Esophagus muscularis mucosa (tissue), 4 donors: ENCODE data around the gene STARD5. TPM values are rescaled to one million over a fixed set of nuclear protein-coding genes. Genes with fewer than 3 reads are reported as not detected.

Experiments
- DNase-seq: peaks from one replicate; pipeline ENCODE4 v3.0.0-alpha.2; 2017; ENCODE audit errors: extremely low spot score
- H3K27ac ChIP-seq, 4 donors: fragments of 200-600 bp; sonication (generic); replicated peaks in 1 of 4; 1 replicate in 3 of 4; 2 replicates in 1 of 4; pipeline ENCODE4 v1.5.1; 2016 to 2019; ENCODE audit warnings: mild to moderate bottlenecking in 1 of 4
- H3K27me3 ChIP-seq, 4 donors: fragments of 200-600 bp; sonication (generic); one replicate each; pipeline versions ENCODE4 v1.5.1 to v1.6.0; 2016 to 2019
- H3K36me3 ChIP-seq, 4 donors: fragments of 200-600 bp; sonication (generic); one replicate each; pipeline ENCODE4 v1.5.1; 2016 to 2019
- H3K4me1 ChIP-seq, 4 donors: fragments of 200-600 bp; sonication (generic); one replicate each; pipeline ENCODE4 v1.5.1; 2016 to 2019
- H3K4me3 ChIP-seq, 4 donors: fragments of 200-600 bp; sonication (generic); 1 replicate in 2 of 4; 2 replicates in 2 of 4; pipeline ENCODE4 v1.5.1; 2016 to 2019; ENCODE audit warnings: mild to moderate bottlenecking in 4 of 4, moderate library complexity in 1 of 4
- H3K9me3 ChIP-seq, 4 donors: fragments of 200-600 bp; sonication (generic); 1 replicate in 3 of 4; 2 replicates in 1 of 4; pipeline ENCODE4 v1.5.1; 2016 to 2019
- EP300 ChIP-seq: sonication (generic); formaldehyde crosslinking; IDR thresholded peaks from one replicate; pipeline ENCODE4 v1.6.1; 2017; ENCODE audit warnings: antibody characterized with exemption
- POLR2A ChIP-seq: fragments of 450-650 bp; IDR thresholded peaks from one replicate; pipeline ENCODE4 v1.6.1; 2017; ENCODE audit warnings: antibody characterized with exemption, moderate library complexity, mild to moderate bottlenecking, low read depth
- POLR2AphosphoS5 ChIP-seq, 2 donors: sonication (generic); formaldehyde crosslinking; IDR thresholded peaks; one replicate each; pipeline ENCODE4 v1.6.1; 2017; ENCODE audit warnings: antibody characterized with exemption in 2 of 2
- WGBS: methylation state at CpG from one replicate; pipeline ENCODE4 v1.1.5; 2018; 5-methylcytosine and 5-hydroxymethylcytosine counted together
- intact Hi-C: fragments of 100-400 bp; cut with DNase I; formaldehyde crosslinking; loops from one replicate; pipeline ENCODE4 v1.15.1; 2023
- total RNA-seq, 4 donors: library from RNA; depleted of rRNA; stranded (reverse); fragments of >200 nt; gene quantifications; one replicate each; pipeline versions ENCODE4 v1.1.0 to v1.2.1, GENCODE V29; 2016
- TF ChIP-seq, protein P1 (sequence below), 3 experiments: fragments of 200-600 bp in 2 of 3; fragments of 450-650 bp in 1 of 3; sonication (generic) in 2 of 3; IDR thresholded peaks; one replicate each; pipeline ENCODE4 v1.5.1; 2017 to 2019; ENCODE audit warnings: antibody characterized with exemption in 3 of 3, mild to moderate bottlenecking in 2 of 3, moderate library complexity in 1 of 3

The STARD5 gene
- total RNA-seq, 4 donors from 2014 or later: 2.7 to 3.7 (median 3.0) TPM

DNA sequence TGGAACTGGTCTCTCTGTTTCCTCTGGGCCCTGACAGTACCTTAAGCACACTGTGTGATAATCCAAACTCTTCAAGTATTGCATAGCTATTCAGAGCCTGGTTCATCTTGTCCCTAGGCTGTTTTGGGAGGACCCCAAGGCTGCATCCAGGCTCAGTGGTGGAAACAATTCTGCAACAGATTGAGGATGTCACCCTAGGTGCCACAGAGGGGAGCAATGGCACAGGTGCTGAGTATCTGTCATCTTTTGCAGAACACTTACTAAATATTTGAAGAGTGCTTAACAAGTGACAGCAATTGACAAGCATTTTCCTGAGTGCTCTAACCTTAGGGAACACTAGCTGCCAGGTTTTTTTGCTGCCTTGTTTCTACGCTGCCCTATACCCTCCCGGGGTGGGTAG, 27.8 kb downstream of the STARD5 start:
- WGBS: 82% methylated on average over 2 of the region's 2 CpGs
- peaks cover 0 to 9% (median 0%) of the 10 kb centered on the region in 4 donors for H3K27me3 ChIP-seq
- H3K4me3 ChIP-seq: peak overlapping the region in 1 of 4 donors; percentile 23
- peaks cover 14 to 54% (median 25%) of the 10 kb centered on the region in 4 donors for H3K4me1 ChIP-seq
- TF ChIP-seq POLR2A (no peak), POLR2AphosphoS5 (IDR thresholded peaks at IDR 0.05) (no peak), EP300 (no peak)
- TF ChIP-seq, protein P1, sequence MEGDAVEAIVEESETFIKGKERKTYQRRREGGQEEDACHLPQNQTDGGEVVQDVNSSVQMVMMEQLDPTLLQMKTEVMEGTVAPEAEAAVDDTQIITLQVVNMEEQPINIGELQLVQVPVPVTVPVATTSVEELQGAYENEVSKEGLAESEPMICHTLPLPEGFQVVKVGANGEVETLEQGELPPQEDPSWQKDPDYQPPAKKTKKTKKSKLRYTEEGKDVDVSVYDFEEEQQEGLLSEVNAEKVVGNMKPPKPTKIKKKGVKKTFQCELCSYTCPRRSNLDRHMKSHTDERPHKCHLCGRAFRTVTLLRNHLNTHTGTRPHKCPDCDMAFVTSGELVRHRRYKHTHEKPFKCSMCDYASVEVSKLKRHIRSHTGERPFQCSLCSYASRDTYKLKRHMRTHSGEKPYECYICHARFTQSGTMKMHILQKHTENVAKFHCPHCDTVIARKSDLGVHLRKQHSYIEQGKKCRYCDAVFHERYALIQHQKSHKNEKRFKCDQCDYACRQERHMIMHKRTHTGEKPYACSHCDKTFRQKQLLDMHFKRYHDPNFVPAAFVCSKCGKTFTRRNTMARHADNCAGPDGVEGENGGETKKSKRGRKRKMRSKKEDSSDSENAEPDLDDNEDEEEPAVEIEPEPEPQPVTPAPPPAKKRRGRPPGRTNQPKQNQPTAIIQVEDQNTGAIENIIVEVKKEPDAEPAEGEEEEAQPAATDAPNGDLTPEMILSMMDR (IDR thresholded peaks at IDR 0.05): no peak
- peak overlapping the region; percentile 25 to 58 (median 46) for H3K27ac ChIP-seq
- H3K9me3 ChIP-seq: no peaks in the 10 kb centered on the region
- no peak for DNase-seq
- H3K36me3 ChIP-seq: peaks cover 0 to 40% (median 8%) of the 10 kb centered on the region in 4 donors
- intact Hi-C loops: no loop called here

DNA sequence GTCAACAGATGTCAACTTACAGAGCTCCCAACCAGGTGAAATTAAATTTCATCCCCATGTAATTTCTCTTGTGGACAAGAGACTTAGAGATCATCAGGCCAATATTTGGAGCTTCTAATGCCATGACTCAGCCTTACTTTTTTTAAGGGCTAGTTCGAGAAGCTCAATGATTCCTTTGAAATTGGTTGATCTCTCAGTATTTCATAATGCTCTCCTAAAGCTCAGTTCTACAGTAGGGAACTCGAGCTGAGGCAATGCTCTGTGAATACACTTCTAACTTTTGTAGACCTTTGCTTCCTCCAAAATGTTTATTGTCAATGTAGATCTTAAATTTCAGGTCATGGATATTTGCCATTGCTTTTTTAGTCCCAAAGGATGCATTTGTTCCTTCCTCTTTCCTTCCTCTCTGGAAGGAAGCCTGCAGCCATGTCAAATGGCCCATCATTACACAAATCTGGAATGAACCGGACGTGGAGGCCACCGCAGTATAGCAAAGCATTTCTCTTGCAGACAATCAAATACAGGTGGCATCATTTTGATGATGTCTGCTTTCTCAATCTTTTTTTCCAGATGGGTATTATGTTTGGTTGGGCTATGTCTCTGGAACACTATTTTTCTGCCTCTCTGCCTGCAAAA, 28.3 kb downstream of the STARD5 start:
- peaks cover 14 to 54% (median 22%) of the 10 kb centered on the region in 4 donors for H3K4me1 ChIP-seq
- peaks cover 0 to 37% (median 6%) of the 10 kb centered on the region in 4 donors for H3K36me3 ChIP-seq
- no peak for TF ChIP-seq POLR2A
- no peak for TF ChIP-seq EP300
- 67% methylated on average over 5 of the region's 5 CpGs for WGBS
- peaks cover 0 to 9% (median 0%) of the 10 kb centered on the region in 4 donors for H3K27me3 ChIP-seq
- no peaks in the 10 kb centered on the region for H3K9me3 ChIP-seq
- H3K27ac ChIP-seq: peak overlapping the region in 2 of 4 donors; percentile 57 to 58
- intact Hi-C loops: no loop called here
- no peak overlapping the region for H3K4me3 ChIP-seq
- no peak for DNase-seq

DNA sequence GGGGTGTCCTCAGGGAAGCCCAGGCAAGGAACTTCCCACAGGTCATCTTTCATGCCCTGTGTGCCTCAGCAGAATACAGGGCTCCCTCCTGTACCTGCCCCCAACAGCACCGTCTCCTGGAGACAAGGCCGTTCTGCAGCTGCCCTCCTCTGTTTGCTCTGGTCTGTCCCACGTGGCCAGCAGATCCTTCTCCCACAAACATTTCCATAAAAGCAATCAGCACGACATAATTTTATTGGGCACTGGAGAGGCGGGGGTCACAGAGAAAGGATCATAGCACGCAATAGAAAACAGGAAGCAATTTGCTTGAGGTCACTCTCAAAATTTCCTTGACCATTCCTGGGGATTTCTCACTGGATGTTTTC, 29.4 kb downstream of the STARD5 start:
- no peak overlapping the region for H3K27ac ChIP-seq
- WGBS: 65% methylated on average over 6 of the region's 6 CpGs
- no peak overlapping the region for H3K4me3 ChIP-seq
- TF ChIP-seq, protein P1 (IDR thresholded peaks at IDR 0.05): no peak
- TF ChIP-seq POLR2A (no peak), EP300 (no peak), POLR2AphosphoS5 (IDR thresholded peaks at IDR 0.05) (no peak)
- H3K36me3 ChIP-seq: peaks cover 0 to 30% (median 2%) of the 10 kb centered on the region in 4 donors
- peaks cover 14 to 51% (median 22%) of the 10 kb centered on the region in 4 donors for H3K4me1 ChIP-seq
- DNase-seq: no peak
- intact Hi-C loops: no loop called here
- H3K9me3 ChIP-seq: no peaks in the 10 kb centered on the region
- H3K27me3 ChIP-seq: peaks cover 0 to 5% (median 0%) of the 10 kb centered on the region in 4 donors

DNA sequence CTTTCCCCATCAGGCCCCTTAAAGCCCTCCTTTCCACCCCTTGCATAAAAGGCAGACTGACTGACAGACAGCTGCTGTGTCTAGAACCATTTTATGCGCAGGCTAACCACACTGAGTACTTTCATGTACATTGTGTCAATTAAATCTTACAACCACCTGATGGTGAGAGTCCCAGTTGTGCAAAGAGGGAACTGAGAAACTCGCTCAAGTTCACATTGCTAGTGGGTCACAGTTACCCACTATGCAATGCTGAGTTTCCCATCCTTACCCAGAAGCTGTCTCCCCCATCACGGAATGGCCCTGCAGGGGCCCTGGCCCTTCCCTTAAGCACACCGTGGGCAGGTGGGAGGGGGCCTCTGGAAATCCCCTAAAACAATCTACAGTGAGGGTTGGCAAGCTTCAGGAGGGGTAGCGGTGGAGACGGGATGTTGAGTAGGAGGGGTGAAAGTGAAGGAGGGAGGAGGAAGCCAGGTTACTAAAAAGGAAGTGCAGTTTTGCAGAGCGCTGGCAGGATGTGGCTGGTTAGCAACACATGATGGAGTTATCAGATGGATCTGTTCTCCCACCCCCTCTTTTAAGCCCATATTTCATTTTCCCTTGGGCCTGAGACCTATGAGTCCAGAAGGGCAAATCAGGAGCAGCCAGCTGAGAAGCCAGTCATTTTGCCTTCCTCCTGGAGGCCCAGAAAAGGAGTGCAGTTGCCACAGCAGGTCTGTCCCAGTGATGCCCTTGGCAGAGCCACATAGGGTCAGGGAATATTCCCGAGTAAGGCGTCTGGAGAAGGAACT, 30.0 kb downstream of the STARD5 start:
- Histone ChIP-seq H3K36me3 (peaks cover 0 to 25% (median 2%) of the 10 kb centered on the region in 4 donors), H3K4me3 (no peak overlapping the region), H3K9me3 (no peaks in the 10 kb centered on the region), H3K4me1 (peaks cover 14 to 49% (median 22%) of the 10 kb centered on the region in 4 donors), H3K27me3 (peaks cover 0 to 4% (median 0%) of the 10 kb centered on the region in 4 donors), H3K27ac (no peak overlapping the region)
- TF ChIP-seq EP300 (no peak), POLR2A (no peak), POLR2AphosphoS5 (IDR thresholded peaks at IDR 0.05) (no peak)
- TF ChIP-seq, protein P1 (IDR thresholded peaks at IDR 0.05): no peak
- intact Hi-C loops: no loop called here
- WGBS: 65% methylated on average over 7 of the region's 9 CpGs
- DNase-seq: no peak

DNA sequence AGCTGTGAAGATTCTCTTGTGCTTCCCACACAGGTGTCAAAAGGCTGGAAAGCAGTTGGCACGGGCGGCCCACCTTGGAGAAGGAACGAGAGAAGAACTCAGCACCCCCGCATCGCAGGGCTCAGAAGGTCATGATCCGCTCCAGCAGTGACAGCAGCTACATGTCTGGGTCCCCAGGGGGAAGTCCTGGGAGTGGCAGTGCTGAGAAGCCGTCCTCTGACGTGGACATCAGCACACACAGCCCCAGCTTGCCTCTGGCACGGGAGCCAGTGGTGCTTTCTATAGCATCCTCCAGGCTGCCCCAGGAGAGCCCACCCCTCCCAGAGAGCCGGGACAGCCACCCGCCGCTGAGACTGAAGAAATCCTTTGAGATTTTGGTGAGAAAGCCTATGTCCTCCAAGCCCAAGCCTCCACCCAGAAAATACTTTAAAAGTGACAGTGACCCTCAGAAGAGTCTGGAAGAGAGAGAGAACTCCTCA, 31.4 kb downstream of the STARD5 start:
- H3K9me3 ChIP-seq: no peaks in the 10 kb centered on the region
- H3K27ac ChIP-seq: no peak overlapping the region
- H3K36me3 ChIP-seq: peaks cover 0 to 31% (median 0%) of the 10 kb centered on the region in 4 donors
- H3K4me3 ChIP-seq: no peak overlapping the region
- no peak for DNase-seq
- TF ChIP-seq POLR2A (no peak), POLR2AphosphoS5 (IDR thresholded peaks at IDR 0.05) (no peak), EP300 (no peak)
- TF ChIP-seq, protein P1 (IDR thresholded peaks at IDR 0.05): no peak
- H3K4me1 ChIP-seq: peaks cover 14 to 42% (median 19%) of the 10 kb centered on the region in 4 donors
- 84% methylated on average over 12 of the region's 12 CpGs for WGBS
- peaks cover 0 to 4% (median 0%) of the 10 kb centered on the region in 4 donors for H3K27me3 ChIP-seq
- intact Hi-C loops: no loop called here
